Coronary artery (tissue), 2 donors: Measurements from ENCODE around the gene ANKS1A.
"Not testable (repeated sequence)": the region's sequence is repeated elsewhere in the genome, so short reads cannot be mapped to it uniquely, and the experiment has no call there.

Source experiments
- DNase-seq: peaks from one replicate; pipeline ENCODE4 v3.0.0-alpha.2; 2017; ENCODE audit warnings: low spot score
- H3K27ac ChIP-seq, 2 donors: fragments of 200-600 bp; sonication (generic); one replicate each; pipeline ENCODE4 v1.5.1; 2016 to 2019
- H3K4me3 ChIP-seq: fragments of 200-600 bp; sonication (generic); 2 replicates; pipeline ENCODE4 v1.5.1; 2016; ENCODE audit warnings: mild to moderate bottlenecking, moderate library complexity
- TF ChIP-seq, protein P1 (sequence below): fragments of 200-600 bp; sonication (generic); IDR thresholded peaks from one replicate; pipeline ENCODE4 v1.5.1; 2019; ENCODE audit warnings: antibody characterized with exemption

The ANKS1A gene

DNA sequence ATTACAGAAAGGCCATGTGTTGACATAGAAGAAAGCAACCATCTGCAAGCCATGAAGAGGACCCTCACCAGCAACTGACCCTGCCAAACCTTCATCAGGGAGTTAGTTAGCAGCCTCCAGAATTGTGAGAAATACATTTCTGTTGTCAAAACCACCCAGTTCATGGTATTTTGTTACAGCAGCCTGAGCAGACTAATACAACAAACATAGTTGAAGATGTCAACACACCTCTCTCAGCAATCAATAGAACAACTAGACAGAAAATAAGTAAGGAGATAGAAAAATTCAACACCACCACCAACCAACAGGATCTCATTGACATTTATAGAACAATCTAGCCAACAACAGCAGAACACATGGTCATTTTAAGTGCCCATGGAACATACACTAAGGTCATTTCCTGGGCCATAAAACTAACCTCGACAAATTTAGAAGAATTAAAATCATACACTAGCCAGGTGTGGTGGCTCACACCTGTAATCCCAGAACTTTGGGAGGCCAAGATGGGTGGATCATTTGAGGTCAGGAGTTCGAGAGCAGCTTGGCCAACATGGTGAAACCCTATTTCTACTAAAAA, 219.3 kb downstream of the ANKS1A start:
- no peak overlapping the region for H3K4me3 ChIP-seq
- DNase-seq = no peak
- no peak overlapping the region for H3K27ac ChIP-seq
- TF ChIP-seq, protein P1, sequence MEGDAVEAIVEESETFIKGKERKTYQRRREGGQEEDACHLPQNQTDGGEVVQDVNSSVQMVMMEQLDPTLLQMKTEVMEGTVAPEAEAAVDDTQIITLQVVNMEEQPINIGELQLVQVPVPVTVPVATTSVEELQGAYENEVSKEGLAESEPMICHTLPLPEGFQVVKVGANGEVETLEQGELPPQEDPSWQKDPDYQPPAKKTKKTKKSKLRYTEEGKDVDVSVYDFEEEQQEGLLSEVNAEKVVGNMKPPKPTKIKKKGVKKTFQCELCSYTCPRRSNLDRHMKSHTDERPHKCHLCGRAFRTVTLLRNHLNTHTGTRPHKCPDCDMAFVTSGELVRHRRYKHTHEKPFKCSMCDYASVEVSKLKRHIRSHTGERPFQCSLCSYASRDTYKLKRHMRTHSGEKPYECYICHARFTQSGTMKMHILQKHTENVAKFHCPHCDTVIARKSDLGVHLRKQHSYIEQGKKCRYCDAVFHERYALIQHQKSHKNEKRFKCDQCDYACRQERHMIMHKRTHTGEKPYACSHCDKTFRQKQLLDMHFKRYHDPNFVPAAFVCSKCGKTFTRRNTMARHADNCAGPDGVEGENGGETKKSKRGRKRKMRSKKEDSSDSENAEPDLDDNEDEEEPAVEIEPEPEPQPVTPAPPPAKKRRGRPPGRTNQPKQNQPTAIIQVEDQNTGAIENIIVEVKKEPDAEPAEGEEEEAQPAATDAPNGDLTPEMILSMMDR = no peak

DNA sequence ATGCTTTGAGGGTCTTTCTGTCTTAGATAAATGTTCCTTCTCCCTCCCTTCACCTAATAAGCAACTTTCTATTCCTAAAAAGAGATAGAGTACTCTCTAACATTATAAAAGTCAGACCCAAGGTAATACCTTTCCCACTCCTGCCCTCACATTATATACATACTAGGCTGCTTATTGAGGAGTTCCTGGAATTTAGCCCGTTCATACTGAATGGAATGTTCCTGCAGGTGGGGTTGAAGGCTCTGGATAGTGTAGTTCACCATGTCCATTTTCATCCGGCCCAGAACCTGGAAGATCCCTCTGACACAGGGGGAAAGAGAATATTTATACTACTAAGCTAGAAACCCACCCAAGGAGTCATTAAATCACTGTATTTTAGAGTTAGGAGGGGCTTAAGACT, 231.7 kb downstream of the ANKS1A start:
- TF ChIP-seq, protein P1 = no peak

DNA sequence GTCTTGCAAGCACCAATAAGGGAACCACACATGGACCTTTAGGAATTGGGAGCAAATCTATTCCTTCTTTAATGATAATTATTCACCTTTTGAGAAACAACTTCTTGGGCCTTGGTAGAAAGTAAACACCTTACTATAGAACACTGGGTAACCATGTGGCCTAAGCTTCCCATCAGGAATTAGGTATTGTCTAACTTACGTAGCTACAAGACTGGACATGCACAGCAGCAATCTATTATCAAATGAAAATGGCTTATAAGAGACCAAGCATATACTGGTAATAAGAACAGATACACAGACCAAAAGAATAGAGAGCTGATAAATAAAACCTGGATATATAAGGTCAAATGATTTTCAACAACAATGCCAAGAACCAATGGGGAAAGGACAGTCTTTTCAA, 235.3 kb downstream of the ANKS1A start:
- TF ChIP-seq, protein P1 = no peak
- Histone ChIP-seq H3K4me3 (no peak overlapping the region), H3K27ac (no peak overlapping the region)
- no peak for DNase-seq

More for the DNA sequence above, 231.7 kb downstream of the ANKS1A start:
- Histone ChIP-seq H3K27ac (no peak overlapping the region), H3K4me3 (no peak overlapping the region)
- DNase-seq = no peak

DNA sequence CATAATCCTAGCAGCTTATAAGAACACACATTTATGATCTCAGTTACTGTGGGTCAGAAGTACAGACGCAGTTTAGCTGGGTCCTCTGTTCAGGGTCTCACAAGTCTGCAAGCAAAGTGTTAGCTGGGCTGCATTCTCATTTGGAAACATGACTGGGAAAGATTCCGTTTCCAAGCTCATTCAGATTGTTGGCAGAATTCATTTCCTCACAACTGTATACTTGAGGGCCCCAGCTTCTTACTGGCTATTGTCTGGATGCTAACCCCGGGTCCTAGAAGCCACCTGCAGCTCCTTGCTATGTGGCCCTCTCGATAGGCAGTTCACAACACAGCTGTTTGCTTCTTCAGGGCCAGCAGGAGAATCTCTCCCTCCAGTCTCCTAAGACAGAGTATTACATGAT, 239.0 kb downstream of the ANKS1A start:
- TF ChIP-seq, protein P1 = no peak
- Histone ChIP-seq H3K4me3 (no peak overlapping the region), H3K27ac (no peak overlapping the region)
- DNase-seq = no peak

DNA sequence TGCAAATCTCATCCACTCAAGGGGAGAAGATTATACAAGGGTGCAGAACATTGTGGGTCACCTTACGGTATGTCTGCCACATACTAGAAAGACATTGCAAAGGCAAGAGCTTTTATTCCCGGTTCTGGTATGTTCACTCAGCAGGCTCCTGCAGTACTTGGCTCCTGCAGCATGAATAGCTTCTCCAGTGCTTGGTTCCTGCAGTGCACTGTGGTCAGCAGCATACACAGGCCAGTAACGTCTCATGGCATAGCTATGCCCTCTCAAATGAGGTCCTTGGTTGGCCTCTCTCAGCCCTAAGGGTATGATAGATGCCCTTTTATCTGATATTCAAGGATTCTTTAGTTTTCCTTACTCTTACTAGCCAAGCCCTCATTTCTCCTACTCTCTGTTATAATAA, 239.4 kb downstream of the ANKS1A start:
- DNase-seq = no peak

DNA sequence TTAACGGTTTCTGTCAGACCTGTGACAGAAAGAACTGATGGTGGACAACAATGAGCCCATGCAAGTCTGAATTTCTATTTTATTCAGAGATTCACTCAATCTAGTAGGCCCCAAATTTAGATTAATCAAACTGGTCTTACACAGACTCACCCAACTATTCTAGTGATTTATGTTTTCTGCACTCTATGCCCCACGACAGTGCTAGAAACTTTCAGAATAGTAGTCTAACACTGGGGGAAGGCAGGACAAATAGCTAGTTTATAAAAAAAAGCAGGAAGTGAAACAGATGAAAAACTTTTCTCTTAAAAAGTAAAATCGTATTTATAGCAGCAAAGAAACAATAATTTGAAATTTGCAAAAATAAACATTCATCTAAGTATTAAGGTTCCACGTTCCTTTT, 247.1 kb downstream of the ANKS1A start:
- Histone ChIP-seq H3K4me3 (no peak overlapping the region), H3K27ac (no peak overlapping the region)
- TF ChIP-seq, protein P1 = no peak
- no peak for DNase-seq

More for the DNA sequence above, 239.4 kb downstream of the ANKS1A start:
- TF ChIP-seq, protein P1 = no peak
- no peak overlapping the region for H3K4me3 ChIP-seq
- H3K27ac ChIP-seq = no peak overlapping the region

DNA sequence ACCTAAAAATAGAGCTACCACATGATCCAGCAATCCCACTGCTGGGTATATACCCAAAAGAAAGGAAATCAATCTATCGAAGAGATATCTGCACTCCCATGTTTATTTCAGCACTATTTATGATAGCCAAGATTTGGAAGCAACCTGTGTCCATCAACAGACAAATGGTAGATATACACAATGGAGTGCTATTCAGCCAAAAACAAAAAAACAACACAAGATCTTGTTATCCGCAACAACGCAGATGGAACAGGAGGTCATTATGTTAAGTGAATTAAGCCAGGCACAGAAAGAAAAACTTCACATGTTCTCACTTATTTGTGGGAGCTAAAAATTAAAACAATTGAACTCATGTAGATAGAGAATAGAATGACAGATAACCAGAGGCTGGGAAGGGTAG, 249.1 kb downstream of the ANKS1A start:
- not testable (repeated sequence) for H3K27ac ChIP-seq, H3K4me3 ChIP-seq, DNase-seq

DNA sequence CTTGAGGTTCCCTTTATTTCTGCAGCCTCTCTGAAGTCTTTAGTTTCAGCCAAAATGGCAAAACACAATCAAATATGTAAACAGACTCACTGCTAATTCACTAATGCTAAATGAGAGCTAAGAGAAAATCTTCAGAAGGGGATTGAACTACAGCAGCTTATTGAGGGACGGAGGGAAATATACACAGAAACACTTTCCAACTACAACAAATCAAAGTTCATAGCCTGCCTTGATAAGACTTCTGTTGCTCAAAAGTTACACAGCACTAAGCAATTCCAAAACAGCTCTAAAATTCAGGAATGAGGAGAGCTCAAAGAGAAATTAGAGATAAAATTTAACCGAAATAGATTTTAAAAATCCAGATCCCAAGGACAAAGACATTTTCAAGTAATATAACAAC, 250.4 kb downstream of the ANKS1A start:
- DNase-seq = no peak
- Histone ChIP-seq H3K4me3 (no peak overlapping the region), H3K27ac (no peak overlapping the region)
- TF ChIP-seq, protein P1 = no peak
